Suprapubic skin (tissue), 3 donors: ENCODE results near the gene TEX38.

Experiments
- EP300 ChIP-seq: sonication (generic); formaldehyde crosslinking; IDR thresholded peaks from one replicate; pipeline ENCODE4 v1.6.1; 2017; ENCODE audit warnings: antibody characterized with exemption
- TF ChIP-seq, protein P1 (sequence below), 2 donors: fragments of 200-600 bp in 1 of 2; fragments of 450-650 bp in 1 of 2; sonication (generic) in 1 of 2; IDR thresholded peaks; one replicate each; pipeline ENCODE4 v1.5.1; 2016 to 2019; ENCODE audit warnings: antibody characterized with exemption in 2 of 2, mild to moderate bottlenecking in 1 of 2, moderate library complexity in 1 of 2

DNA sequence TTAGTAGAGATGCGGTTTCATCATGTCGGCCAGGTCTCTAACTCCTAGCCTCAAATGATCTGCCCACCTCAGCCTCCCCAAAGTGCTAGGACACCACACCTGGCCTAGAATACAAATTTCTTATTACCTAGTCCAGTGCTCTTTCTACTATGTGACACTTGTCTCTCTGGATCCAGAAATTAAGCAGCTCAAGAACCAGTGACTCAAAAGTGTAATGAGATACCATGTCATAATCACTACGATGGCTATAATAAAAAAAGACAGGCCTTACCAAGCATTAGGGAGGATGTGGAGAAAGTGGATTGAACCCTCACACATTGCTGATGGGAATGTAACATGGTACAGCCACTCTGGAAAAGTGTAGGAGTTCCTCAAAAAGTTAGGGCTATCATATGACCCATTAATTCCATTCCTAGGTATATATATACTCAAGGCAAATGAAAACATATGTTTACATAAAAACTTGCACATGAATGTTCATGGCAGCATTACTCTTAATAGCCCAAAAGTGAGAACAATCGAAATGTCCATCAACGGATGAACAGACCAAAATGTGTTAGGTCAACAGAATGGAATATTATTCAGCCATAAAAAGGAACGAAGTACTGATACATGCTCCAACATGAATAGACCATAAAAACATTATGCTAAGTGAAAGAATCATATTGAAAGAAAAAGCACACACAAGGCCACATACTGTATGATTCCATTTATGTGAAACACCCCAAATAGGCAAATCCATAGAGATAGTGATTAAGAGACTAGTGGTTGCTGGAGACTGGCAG, 8.3 kb downstream of the TEX38 start:
- TF ChIP-seq, protein P1, sequence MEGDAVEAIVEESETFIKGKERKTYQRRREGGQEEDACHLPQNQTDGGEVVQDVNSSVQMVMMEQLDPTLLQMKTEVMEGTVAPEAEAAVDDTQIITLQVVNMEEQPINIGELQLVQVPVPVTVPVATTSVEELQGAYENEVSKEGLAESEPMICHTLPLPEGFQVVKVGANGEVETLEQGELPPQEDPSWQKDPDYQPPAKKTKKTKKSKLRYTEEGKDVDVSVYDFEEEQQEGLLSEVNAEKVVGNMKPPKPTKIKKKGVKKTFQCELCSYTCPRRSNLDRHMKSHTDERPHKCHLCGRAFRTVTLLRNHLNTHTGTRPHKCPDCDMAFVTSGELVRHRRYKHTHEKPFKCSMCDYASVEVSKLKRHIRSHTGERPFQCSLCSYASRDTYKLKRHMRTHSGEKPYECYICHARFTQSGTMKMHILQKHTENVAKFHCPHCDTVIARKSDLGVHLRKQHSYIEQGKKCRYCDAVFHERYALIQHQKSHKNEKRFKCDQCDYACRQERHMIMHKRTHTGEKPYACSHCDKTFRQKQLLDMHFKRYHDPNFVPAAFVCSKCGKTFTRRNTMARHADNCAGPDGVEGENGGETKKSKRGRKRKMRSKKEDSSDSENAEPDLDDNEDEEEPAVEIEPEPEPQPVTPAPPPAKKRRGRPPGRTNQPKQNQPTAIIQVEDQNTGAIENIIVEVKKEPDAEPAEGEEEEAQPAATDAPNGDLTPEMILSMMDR (IDR thresholded peaks at IDR 0.05), result no peak
- no peak for TF ChIP-seq EP300
